HEK293 (cell line): ENCODE data around the gene CLPTM1.
A peak's percentile ranks its signal among the peaks of the same experiment; 100 is the strongest.
"Not testable (repeated sequence)": the region's sequence is repeated elsewhere in the genome, so short reads cannot be mapped to it uniquely, and the experiment has no call there.

Experiments
- CTCF ChIA-PET: fragments of 350-600 bp; formaldehyde crosslinking; extraction: SDS; loops from one replicate; lab custom pipeline; 2021; ENCODE audit warnings: antibody characterized with exemption; lab: Yijun Ruan, JAX
- POLR2A ChIA-PET: fragments of 300-600 bp; formaldehyde crosslinking; extraction: SDS; loops from one replicate; lab custom pipeline; 2020; ENCODE audit warnings: antibody characterized with exemption, inconsistent platforms; lab: Yijun Ruan, JAX
- H3K27ac ChIP-seq: fragments of 200-500 bp; sonication (Bioruptor generic); 2 replicates; pipeline ENCODE4 v1.5.1; 2014; ENCODE audit warnings: low read depth, low read length, control low read depth, inconsistent platforms; ENCODE audit errors: extremely low read depth
- H3K36me3 ChIP-seq, 2 experiments: fragments of 200-500 bp in 1 of 2; sonication (Bioruptor generic) in 1 of 2; 1 replicate in 1 of 2; 2 replicates in 1 of 2; pipeline ENCODE4 v1.5.1; 2014 to 2017; ENCODE audit warnings: inconsistent platforms in 2 of 2, low read length in 2 of 2; ENCODE audit not compliant: control insufficient read depth in 2 of 2, insufficient read depth in 1 of 2
- H3K4me1 ChIP-seq: fragments of 200-500 bp; sonication (Bioruptor generic); 2 replicates; pipeline ENCODE4 v1.5.1; 2014; ENCODE audit warnings: mild to moderate bottlenecking, low read length, inconsistent platforms; ENCODE audit not compliant: control insufficient read depth, insufficient read depth
- H3K4me3 ChIP-seq: 2 replicates; pipeline ENCODE4 v1.5.1; 2011; ENCODE audit warnings: low read depth, mild to moderate bottlenecking, control low read depth, low read length, moderate library complexity
- H3K9me3 ChIP-seq: fragments of 200-500 bp; sonication (Bioruptor generic); 2 replicates; pipeline ENCODE4 v1.5.1; 2014; ENCODE audit warnings: low read depth, low read length, inconsistent platforms; ENCODE audit not compliant: control insufficient read depth, insufficient read depth
- INSM2 ChIP-seq: fragments of 450-650 bp; formaldehyde crosslinking; IDR thresholded peaks from 2 replicates; pipeline ENCODE4 v1.5.1; 2016; ENCODE audit warnings: missing biosample characterization, missing genetic modification characterization
- KLF9 ChIP-seq: fragments of 450-650 bp; formaldehyde crosslinking; IDR thresholded peaks from 2 replicates; pipeline ENCODE4 v1.5.1; 2016; ENCODE audit warnings: missing biosample characterization, missing genetic modification characterization, low read depth
- PRDM1 ChIP-seq: fragments of 450-650 bp; formaldehyde crosslinking; IDR thresholded peaks from 2 replicates; pipeline ENCODE4; 2016; ENCODE audit warnings: missing biosample characterization, missing genetic modification characterization
- PRDM2 ChIP-seq: fragments of 450-650 bp; formaldehyde crosslinking; IDR thresholded peaks from 2 replicates; pipeline ENCODE4 v1.5.1; 2016; ENCODE audit warnings: missing biosample characterization, missing genetic modification characterization, borderline replicate concordance
- SP7 ChIP-seq: fragments of 450-650 bp; formaldehyde crosslinking; IDR thresholded peaks from 2 replicates; pipeline ENCODE4 v1.5.1; 2016; ENCODE audit warnings: missing biosample characterization, missing genetic modification characterization
- ZNF510 ChIP-seq: fragments of 450-650 bp; formaldehyde crosslinking; IDR thresholded peaks from 2 replicates; pipeline ENCODE4 v1.5.1; 2018; ENCODE audit warnings: mild to moderate bottlenecking, missing genetic modification characterization, missing biosample characterization; ENCODE audit not compliant: insufficient replicate concordance
- ZNF837 ChIP-seq: fragments of 450-650 bp; formaldehyde crosslinking; IDR thresholded peaks from 2 replicates; pipeline ENCODE4 v1.5.1; 2016; ENCODE audit warnings: missing biosample characterization, missing genetic modification characterization
- ZSCAN18 ChIP-seq: fragments of 450-650 bp; formaldehyde crosslinking; IDR thresholded peaks from 2 replicates; pipeline ENCODE4 v1.5.1; 2016; ENCODE audit warnings: missing biosample characterization, missing genetic modification characterization
- TF ChIP-seq, protein P1 (sequence below): fragments of 450-650 bp; IDR thresholded peaks from 2 replicates; pipeline ENCODE4 v1.5.1; 2018; ENCODE audit warnings: missing biosample characterization, mild to moderate bottlenecking, missing genetic modification characterization
- TF ChIP-seq, protein P2 (sequence below): fragments of 450-650 bp; formaldehyde crosslinking; IDR thresholded peaks from 2 replicates; pipeline ENCODE4 v1.5.1; 2016; ENCODE audit warnings: missing biosample characterization, missing genetic modification characterization
- TF ChIP-seq, protein P3 (sequence below): fragments of 450-650 bp; formaldehyde crosslinking; IDR thresholded peaks from 2 replicates; pipeline ENCODE4 v1.5.1; 2016; ENCODE audit warnings: missing biosample characterization, missing genetic modification characterization

CLPTM1 gene

GRCh38 chr19:44999131-44999925, 44.1 kb downstream of the CLPTM1 start:
- H3K36me3 ChIP-seq, H3K4me1 ChIP-seq, H3K9me3 ChIP-seq, H3K4me3 ChIP-seq, H3K27ac ChIP-seq: not testable (repeated sequence)
- ChIA-PET CTCF (interaction anchor here (3.8 kb wide), 1 partner anchor 10 kb away, joined by 22 read pairs; no protein-coding TSS in a partner anchor), POLR2A (interaction anchor here (1.3 kb wide), 1 partner anchor 39 kb away, joined by 3 read pairs; the partner anchor contains the start of gene CLASRP)

DNA sequence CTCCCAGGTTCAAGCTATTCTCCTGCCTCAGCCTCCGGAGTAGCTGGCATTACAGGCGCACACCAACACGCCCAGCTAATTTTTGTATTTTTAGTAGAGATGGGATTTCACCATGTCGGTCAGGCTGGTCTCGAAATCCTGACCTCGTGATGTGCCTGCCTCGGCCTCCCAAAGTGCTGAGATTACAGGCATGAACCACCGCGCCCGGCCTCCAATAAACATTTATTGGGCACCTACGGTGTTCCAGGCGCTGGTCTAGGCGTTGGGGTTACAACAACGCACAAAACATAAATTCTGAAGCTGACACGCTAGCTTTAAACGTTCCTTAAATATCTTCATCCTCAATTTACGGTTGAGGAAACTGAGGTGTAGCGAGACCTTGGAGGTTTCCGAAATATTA, 45.5 kb downstream of the CLPTM1 start:
- H3K36me3 ChIP-seq, H3K4me3 ChIP-seq, H3K4me1 ChIP-seq, H3K27ac ChIP-seq, H3K9me3 ChIP-seq: not testable (repeated sequence)
- ChIA-PET POLR2A (interaction anchor here (1.4 kb wide), 1 partner anchor 177 kb away, joined by 7 read pairs; the partner anchor contains the start of genes BLOC1S3 and TRAPPC6A), CTCF (interaction anchor here (1.0 to 3.8 kb wide), 4 partner anchors 12 to 60 kb away, joined by 3 to 22 read pairs (median 4); no protein-coding TSS in a partner anchor)

- peak within 1 kb of the TSS; percentile 76 for H3K27ac ChIP-seq
- CTCF ChIA-PET = interaction anchor here (1.1 to 3.8 kb wide), 4 partner anchors 12 to 60 kb away, joined by 3 to 22 read pairs (median 4); no protein-coding TSS in a partner anchor
- POLR2A ChIA-PET = interaction anchor here (0.6 to 2.1 kb wide), 11 partner anchors 9 to 177 kb away, joined by 3 to 16 read pairs (median 4); partner anchors contain the start of genes APOE, BLOC1S3, CLASRP and CLPTM1
- H3K9me3 ChIP-seq = no peaks in the 10 kb centered on the region
- no peaks in the 10 kb centered on the region for H3K36me3 ChIP-seq
- peaks cover 2% of the 10 kb centered on the region; the same call in 1 of the 2 replicates for H3K4me1 ChIP-seq
- peak within 1 kb of the TSS; percentile 69 for H3K4me3 ChIP-seq
- TF ChIP-seq ZNF510 (tag by site-specific recombination) = no peak
- TF ChIP-seq ZSCAN18 = no peak
- TF ChIP-seq, protein P1, sequence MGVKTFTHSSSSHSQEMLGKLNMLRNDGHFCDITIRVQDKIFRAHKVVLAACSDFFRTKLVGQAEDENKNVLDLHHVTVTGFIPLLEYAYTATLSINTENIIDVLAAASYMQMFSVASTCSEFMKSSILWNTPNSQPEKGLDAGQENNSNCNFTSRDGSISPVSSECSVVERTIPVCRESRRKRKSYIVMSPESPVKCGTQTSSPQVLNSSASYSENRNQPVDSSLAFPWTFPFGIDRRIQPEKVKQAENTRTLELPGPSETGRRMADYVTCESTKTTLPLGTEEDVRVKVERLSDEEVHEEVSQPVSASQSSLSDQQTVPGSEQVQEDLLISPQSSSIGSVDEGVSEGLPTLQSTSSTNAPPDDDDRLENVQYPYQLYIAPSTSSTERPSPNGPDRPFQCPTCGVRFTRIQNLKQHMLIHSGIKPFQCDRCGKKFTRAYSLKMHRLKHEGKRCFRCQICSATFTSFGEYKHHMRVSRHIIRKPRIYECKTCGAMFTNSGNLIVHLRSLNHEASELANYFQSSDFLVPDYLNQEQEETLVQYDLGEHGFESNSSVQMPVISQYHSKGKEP (tag by site-specific recombination) = no peak
- TF ChIP-seq, protein P2, sequence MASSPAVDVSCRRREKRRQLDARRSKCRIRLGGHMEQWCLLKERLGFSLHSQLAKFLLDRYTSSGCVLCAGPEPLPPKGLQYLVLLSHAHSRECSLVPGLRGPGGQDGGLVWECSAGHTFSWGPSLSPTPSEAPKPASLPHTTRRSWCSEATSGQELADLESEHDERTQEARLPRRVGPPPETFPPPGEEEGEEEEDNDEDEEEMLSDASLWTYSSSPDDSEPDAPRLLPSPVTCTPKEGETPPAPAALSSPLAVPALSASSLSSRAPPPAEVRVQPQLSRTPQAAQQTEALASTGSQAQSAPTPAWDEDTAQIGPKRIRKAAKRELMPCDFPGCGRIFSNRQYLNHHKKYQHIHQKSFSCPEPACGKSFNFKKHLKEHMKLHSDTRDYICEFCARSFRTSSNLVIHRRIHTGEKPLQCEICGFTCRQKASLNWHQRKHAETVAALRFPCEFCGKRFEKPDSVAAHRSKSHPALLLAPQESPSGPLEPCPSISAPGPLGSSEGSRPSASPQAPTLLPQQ = no peak
- TF ChIP-seq PRDM2 (tag by site-specific recombination) = no peak
- TF ChIP-seq, protein P3, sequence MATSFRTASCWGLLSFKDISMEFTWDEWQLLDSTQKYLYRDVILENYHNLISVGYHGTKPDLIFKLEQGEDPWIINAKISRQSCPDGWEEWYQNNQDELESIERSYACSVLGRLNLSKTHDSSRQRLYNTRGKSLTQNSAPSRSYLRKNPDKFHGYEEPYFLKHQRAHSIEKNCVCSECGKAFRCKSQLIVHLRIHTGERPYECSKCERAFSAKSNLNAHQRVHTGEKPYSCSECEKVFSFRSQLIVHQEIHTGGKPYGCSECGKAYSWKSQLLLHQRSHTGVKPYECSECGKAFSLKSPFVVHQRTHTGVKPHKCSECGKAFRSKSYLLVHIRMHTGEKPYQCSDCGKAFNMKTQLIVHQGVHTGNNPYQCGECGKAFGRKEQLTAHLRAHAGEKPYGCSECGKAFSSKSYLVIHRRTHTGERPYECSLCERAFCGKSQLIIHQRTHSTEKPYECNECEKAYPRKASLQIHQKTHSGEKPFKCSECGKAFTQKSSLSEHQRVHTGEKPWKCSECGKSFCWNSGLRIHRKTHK = no peak
- no peak for TF ChIP-seq ZNF837 (tag by site-specific recombination)
- TF ChIP-seq PRDM1 (tag by site-specific recombination) = no peak
- TF ChIP-seq SP7 (tag by site-specific recombination) = peak; percentile 59
- TF ChIP-seq KLF9 = peak; percentile 94
- no peak for TF ChIP-seq INSM2 (tag by site-specific recombination)
Measured at GRCh38 chr19:45001087-45001739, 46.0 kb downstream of the CLPTM1 start, which contains the start of gene RELB. RELB (plus strand) TSS chr19:45001464; CDS start chr19:45001580, 116 bp downstream.
